Panc1 (cell line): ENCODE data around the gene MFSD6.

Experiments used
- CTCF ChIP-seq: fragments of 450-650 bp; IDR thresholded peaks from 2 replicates; pipeline ENCODE4 v1.5.1; 2017; ENCODE audit warnings: mild to moderate bottlenecking
- POLR2AphosphoS5 ChIP-seq: IDR thresholded peaks from 2 replicates; pipeline ENCODE4 v1.6.1; 2012; ENCODE audit warnings: mild to moderate bottlenecking, low read depth, low read length, moderate library complexity

GRCh38 chr2:190545555-190546385 lies 137.6 kb downstream of the MFSD6 start:
- TF ChIP-seq CTCF: no peak
- TF ChIP-seq POLR2AphosphoS5: no peak
